Measurements from ENCODE around the gene PAPOLA. TPM values are rescaled to one million over a fixed set of nuclear protein-coding genes. Genes with fewer than 3 reads are reported as not detected.

PAPOLA gene
- total and polyA plus RNA-seq, 2 experiments from 2014 or later = 97.7 to 151 TPM

- TF ChIP-seq CTCF (IDR thresholded peaks at IDR 0.05; ENCODE audit: poor library complexity) = no peak
- no peak for TF ChIP-seq EZH2phosphoT487 (IDR thresholded peaks at IDR 0.05; ENCODE audit: low read depth, severe bottlenecking, unreplicated experiment)
- TF ChIP-seq EZH2 (IDR thresholded peaks at IDR 0.05; ENCODE audit: borderline replicate concordance) = no peak
- Histone ChIP-seq H3K36me3 (replicated peaks; ENCODE audit: insufficient read depth, low read depth) (no peaks in the 10 kb centered on the region), H2AFZ (no peak overlapping the region), H3K9me2 (replicated peaks; ENCODE audit: insufficient read depth) (no peaks in the 10 kb centered on the region), H4K20me1 (ENCODE audit: insufficient read depth, poor library complexity, severe bottlenecking) (peaks cover 98% of the 10 kb centered on the region), H3K27me3 (no peaks in the 10 kb centered on the region), H3K9me3 (ENCODE audit: low read depth) (no peaks in the 10 kb centered on the region), H3K79me2 (peaks cover 98% of the 10 kb centered on the region), H3K4me2 (no peak overlapping the region), H3K4me1 (ENCODE audit: insufficient read depth) (peaks cover 40% of the 10 kb centered on the region), H3K4me3 (no peak overlapping the region), H3K27ac (no peak overlapping the region)
- 98% methylated on average over 7 of the region's 7 CpGs for WGBS (ENCODE audit: low lambda C conversion rate, missing lambda C conversion rate)
- DNase-seq (ENCODE audit: low spot score) = no peak
These were observed 5.5 kb downstream of the PAPOLA start for GRCh38 chr14:96507723-96508122.

GRCh38 chr14:96508900-96509299 is 6.7 kb downstream of the PAPOLA start:
- Histone ChIP-seq H4K20me1 (ENCODE audit: insufficient read depth, poor library complexity, severe bottlenecking) (peaks cover 98% of the 10 kb centered on the region), H3K4me1 (ENCODE audit: insufficient read depth) (peaks cover 45% of the 10 kb centered on the region), H3K36me3 (replicated peaks; ENCODE audit: insufficient read depth, low read depth) (no peaks in the 10 kb centered on the region), H3K9me2 (replicated peaks; ENCODE audit: insufficient read depth) (no peaks in the 10 kb centered on the region), H3K4me3 (no peak overlapping the region), H3K79me2 (peaks cover 98% of the 10 kb centered on the region), H2AFZ (no peak overlapping the region), H3K27ac (no peak overlapping the region), H3K9me3 (ENCODE audit: low read depth) (no peaks in the 10 kb centered on the region), H3K27me3 (no peaks in the 10 kb centered on the region), H3K4me2 (no peak overlapping the region)
- 96% methylated on average over 5 of the region's 5 CpGs for WGBS (ENCODE audit: low lambda C conversion rate, missing lambda C conversion rate)
- no peak for DNase-seq (ENCODE audit: low spot score)
- no peak for TF ChIP-seq EZH2 (IDR thresholded peaks at IDR 0.05; ENCODE audit: borderline replicate concordance)
- TF ChIP-seq EZH2phosphoT487 (IDR thresholded peaks at IDR 0.05; ENCODE audit: low read depth, severe bottlenecking, unreplicated experiment) = no peak
- no peak for TF ChIP-seq CTCF (IDR thresholded peaks at IDR 0.05; ENCODE audit: poor library complexity)

GRCh38 chr14:96509457-96510090 is 7.4 kb downstream of the PAPOLA start:
- no peak for TF ChIP-seq CTCF (IDR thresholded peaks at IDR 0.05; ENCODE audit: poor library complexity)
- TF ChIP-seq EZH2phosphoT487 (IDR thresholded peaks at IDR 0.05; ENCODE audit: low read depth, severe bottlenecking, unreplicated experiment) = no peak
- no peak for TF ChIP-seq EZH2 (IDR thresholded peaks at IDR 0.05; ENCODE audit: borderline replicate concordance)
- DNase-seq (ENCODE audit: low spot score) = no peak
- peaks cover 42% of the 10 kb centered on the region for H3K4me1 ChIP-seq (ENCODE audit: insufficient read depth)
- H3K9me2 ChIP-seq (replicated peaks; ENCODE audit: insufficient read depth) = no peaks in the 10 kb centered on the region
- H3K4me3 ChIP-seq = no peak overlapping the region
- no peaks in the 10 kb centered on the region for H3K36me3 ChIP-seq (replicated peaks; ENCODE audit: insufficient read depth, low read depth)
- no peak overlapping the region for H3K4me2 ChIP-seq
- H3K79me2 ChIP-seq = peaks cover 98% of the 10 kb centered on the region
- no peaks in the 10 kb centered on the region for H3K9me3 ChIP-seq (ENCODE audit: low read depth)
- H3K27ac ChIP-seq = no peak overlapping the region
- H4K20me1 ChIP-seq (ENCODE audit: insufficient read depth, poor library complexity, severe bottlenecking) = peaks cover 98% of the 10 kb centered on the region
- no peaks in the 10 kb centered on the region for H3K27me3 ChIP-seq
- 88% methylated on average over 6 of the region's 6 CpGs for WGBS (ENCODE audit: low lambda C conversion rate, missing lambda C conversion rate)
- H2AFZ ChIP-seq = no peak overlapping the region
